ENCODE data around the gene PAQR9. TPM values are rescaled to one million over a fixed set of nuclear protein-coding genes. Genes with fewer than 3 reads are reported as not detected.
A peak's percentile ranks its signal among the peaks of the same experiment; 100 is the strongest.

PAQR9 gene
- not detected in 2 replicates for total RNA-seq

DNA sequence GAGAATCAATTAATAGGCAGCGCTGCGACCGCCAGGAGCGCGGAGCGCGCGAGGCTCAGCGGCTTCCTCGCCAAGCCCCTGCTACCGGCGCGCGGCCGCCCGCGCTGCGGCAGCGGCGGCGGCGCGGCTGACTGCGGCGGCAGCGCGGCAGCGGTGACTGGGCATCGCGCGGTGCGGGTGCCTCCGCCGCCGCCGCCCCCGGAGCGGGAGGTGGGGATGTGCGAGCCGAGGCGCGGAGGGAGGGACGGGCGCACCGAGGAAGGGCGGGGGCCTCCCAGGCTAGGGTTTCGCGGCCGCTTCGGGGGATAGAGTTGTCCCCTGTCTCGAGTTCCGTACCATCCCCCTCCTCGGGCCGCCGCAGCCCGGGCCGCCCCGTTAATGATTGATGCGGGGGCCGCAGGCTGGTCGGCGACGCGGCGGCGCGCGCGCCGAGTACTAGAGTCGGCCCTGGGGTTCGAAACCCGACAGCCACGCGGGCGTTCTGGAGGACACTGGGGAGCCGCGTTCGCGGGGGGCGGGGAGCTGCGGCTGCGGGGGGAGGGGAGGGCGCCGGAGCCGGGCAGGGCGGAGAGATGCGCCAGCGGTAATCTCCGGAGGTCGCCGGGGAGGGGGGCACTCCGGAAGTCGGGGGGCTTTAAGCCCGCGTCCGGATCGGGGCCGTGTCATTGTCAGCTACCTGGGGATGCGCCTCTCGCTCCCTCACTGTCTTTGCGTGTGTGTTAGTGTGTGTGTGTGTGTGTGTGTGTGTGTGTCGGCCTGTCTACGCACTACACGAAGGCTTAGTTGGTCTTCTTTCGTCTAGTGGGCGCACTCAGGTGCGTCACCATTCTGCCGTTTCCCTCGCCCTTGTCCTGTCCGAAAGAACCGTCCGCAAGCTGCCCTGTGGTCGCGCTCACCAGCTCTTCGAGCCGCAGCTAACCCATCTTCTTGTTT is at the start of gene PAQR9:
PAQR9 (minus strand) TSS at position 159 of the 933 bp plus-strand sequence. CDS start 338 bp downstream, outside the sequence.
- DNase-seq (ENCODE audit: low read depth) (no peak), FAIRE-seq (no peak)
- TF ChIP-seq, protein P1, sequence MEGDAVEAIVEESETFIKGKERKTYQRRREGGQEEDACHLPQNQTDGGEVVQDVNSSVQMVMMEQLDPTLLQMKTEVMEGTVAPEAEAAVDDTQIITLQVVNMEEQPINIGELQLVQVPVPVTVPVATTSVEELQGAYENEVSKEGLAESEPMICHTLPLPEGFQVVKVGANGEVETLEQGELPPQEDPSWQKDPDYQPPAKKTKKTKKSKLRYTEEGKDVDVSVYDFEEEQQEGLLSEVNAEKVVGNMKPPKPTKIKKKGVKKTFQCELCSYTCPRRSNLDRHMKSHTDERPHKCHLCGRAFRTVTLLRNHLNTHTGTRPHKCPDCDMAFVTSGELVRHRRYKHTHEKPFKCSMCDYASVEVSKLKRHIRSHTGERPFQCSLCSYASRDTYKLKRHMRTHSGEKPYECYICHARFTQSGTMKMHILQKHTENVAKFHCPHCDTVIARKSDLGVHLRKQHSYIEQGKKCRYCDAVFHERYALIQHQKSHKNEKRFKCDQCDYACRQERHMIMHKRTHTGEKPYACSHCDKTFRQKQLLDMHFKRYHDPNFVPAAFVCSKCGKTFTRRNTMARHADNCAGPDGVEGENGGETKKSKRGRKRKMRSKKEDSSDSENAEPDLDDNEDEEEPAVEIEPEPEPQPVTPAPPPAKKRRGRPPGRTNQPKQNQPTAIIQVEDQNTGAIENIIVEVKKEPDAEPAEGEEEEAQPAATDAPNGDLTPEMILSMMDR (IDR thresholded peaks at IDR 0.05; ENCODE audit: insufficient read depth, low read length, severe bottlenecking): no peak
- peak within 1 kb of the TSS; percentile 43 for H3K4me3 ChIP-seq (ENCODE audit: low read depth, low read length)
- H3K36me3 ChIP-seq (ENCODE audit: control insufficient read depth, insufficient read depth, low read length): no peaks in the 10 kb centered on the region
- H3K27me3 ChIP-seq (ENCODE audit: control insufficient read depth, insufficient read depth, low read length): peaks cover 12% of the 10 kb centered on the region

GRCh38 chr3:143011705-143012104 is 48.2 kb upstream of the PAQR9 start:
- DNase-seq (ENCODE audit: low read depth) (no peak), FAIRE-seq (no peak)
- H3K4me3 ChIP-seq (ENCODE audit: low read depth, low read length): no peak overlapping the region
- no peaks in the 10 kb centered on the region for H3K27me3 ChIP-seq (ENCODE audit: control insufficient read depth, insufficient read depth, low read length)
- peaks cover 2% of the 10 kb centered on the region for H3K36me3 ChIP-seq (ENCODE audit: control insufficient read depth, insufficient read depth, low read length)
- TF ChIP-seq, protein P1 (IDR thresholded peaks at IDR 0.05; ENCODE audit: insufficient read depth, low read length, severe bottlenecking): no peak

DNA sequence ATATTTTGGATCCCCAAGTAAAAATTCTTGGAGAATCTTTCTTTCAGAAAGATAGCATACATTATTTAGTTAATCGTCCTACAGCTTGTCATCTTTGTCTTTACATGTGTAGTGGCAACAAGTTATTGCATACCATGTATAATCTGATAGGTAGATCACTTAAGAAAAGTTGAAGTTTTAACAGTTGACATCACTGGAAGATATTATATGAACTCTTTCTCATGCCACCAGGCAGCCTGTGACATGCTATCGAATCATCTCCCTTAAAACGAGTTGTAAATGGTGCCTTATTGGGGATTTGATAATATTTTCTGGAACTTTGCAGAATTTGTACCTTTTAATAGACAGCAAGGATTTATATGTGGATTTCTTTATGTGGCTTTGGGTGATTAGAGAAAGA is 46.5 kb upstream of the PAQR9 start:
- peaks cover 1% of the 10 kb centered on the region for H3K36me3 ChIP-seq (ENCODE audit: control insufficient read depth, insufficient read depth, low read length)
- peak; percentile 16 for DNase-seq (ENCODE audit: low read depth)
- no peaks in the 10 kb centered on the region for H3K27me3 ChIP-seq (ENCODE audit: control insufficient read depth, insufficient read depth, low read length)
- TF ChIP-seq, protein P1 (IDR thresholded peaks at IDR 0.05; ENCODE audit: insufficient read depth, low read length, severe bottlenecking): no peak
- FAIRE-seq: no peak
- H3K4me3 ChIP-seq (ENCODE audit: low read depth, low read length): no peak overlapping the region

DNA sequence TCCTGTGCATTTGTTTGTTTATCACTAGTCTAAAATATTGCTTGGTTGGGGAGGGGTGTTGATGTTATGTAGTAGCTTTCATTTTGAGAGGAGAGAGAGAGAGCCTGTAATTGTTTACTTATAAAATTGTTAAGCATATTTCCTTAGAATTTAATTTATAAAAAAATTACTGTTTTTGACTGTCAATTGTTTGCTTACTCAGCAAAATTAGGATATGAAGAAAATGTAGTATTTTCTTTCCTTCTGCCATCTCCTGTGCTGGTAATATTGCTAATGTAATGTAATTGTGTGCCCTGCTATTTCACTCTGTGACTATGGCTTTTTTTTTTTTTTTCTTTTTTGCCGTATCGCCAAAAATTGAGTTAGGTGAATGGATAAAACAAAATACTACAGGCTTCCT is 41.3 kb upstream of the PAQR9 start:
- TF ChIP-seq, protein P1 (IDR thresholded peaks at IDR 0.05; ENCODE audit: insufficient read depth, low read length, severe bottlenecking): no peak
- H3K27me3 ChIP-seq (ENCODE audit: control insufficient read depth, insufficient read depth, low read length): no peaks in the 10 kb centered on the region
- no peak overlapping the region for H3K4me3 ChIP-seq (ENCODE audit: low read depth, low read length)
- H3K36me3 ChIP-seq (ENCODE audit: control insufficient read depth, insufficient read depth, low read length): no peaks in the 10 kb centered on the region
- DNase-seq (ENCODE audit: low read depth): no peak
- FAIRE-seq: no peak

- TF ChIP-seq, protein P1 (IDR thresholded peaks at IDR 0.05; ENCODE audit: insufficient read depth, low read length, severe bottlenecking): no peak
- no peaks in the 10 kb centered on the region for H3K27me3 ChIP-seq (ENCODE audit: control insufficient read depth, insufficient read depth, low read length)
- DNase-seq (ENCODE audit: low read depth) (no peak), FAIRE-seq (no peak)
- H3K4me3 ChIP-seq (ENCODE audit: low read depth, low read length): peak overlapping the region; percentile 94
- H3K36me3 ChIP-seq (ENCODE audit: control insufficient read depth, insufficient read depth, low read length): no peaks in the 10 kb centered on the region
Observed at GRCh38 chr3:143002727-143003126, 39.3 kb upstream of the PAQR9 start.

All from bronchial epithelial cell (primary cell).